Glutamatergic neuron (in vitro differentiated cells): ENCODE data around the gene SRC. TPM values are rescaled to one million over a fixed set of nuclear protein-coding genes. Genes with fewer than 3 reads are reported as not detected.
A peak's percentile ranks its signal among the peaks of the same experiment; 100 is the strongest.

ENCODE experiments used
- DNase-seq: peaks from one replicate; pipeline ENCODE4 v3.0.0; 2022
- H3K27ac Mint-ChIP-seq: one replicate; pipeline ENCODE4 v1.8.0; 2020; ENCODE audit warnings: mild to moderate bottlenecking, mixed read lengths, inconsistent platforms; ENCODE audit not compliant: unreplicated experiment
- H3K27me3 Mint-ChIP-seq: one replicate; pipeline ENCODE4 v1.8.0; 2020; ENCODE audit warnings: mild to moderate bottlenecking, moderate library complexity, mixed read lengths, inconsistent platforms; ENCODE audit not compliant: unreplicated experiment
- H3K36me3 Mint-ChIP-seq: one replicate; pipeline ENCODE4 v1.8.0; 2020; ENCODE audit warnings: mild to moderate bottlenecking, mixed read lengths, inconsistent platforms; ENCODE audit not compliant: unreplicated experiment
- H3K4me1 Mint-ChIP-seq: one replicate; pipeline ENCODE4 v1.8.0; 2020; ENCODE audit warnings: mild to moderate bottlenecking, low read depth, mixed read lengths, inconsistent platforms; ENCODE audit not compliant: unreplicated experiment
- H3K4me3 Mint-ChIP-seq: one replicate; pipeline ENCODE4 v1.8.0; 2020; ENCODE audit warnings: mild to moderate bottlenecking, mixed read lengths, inconsistent platforms; ENCODE audit not compliant: unreplicated experiment
- H3K9me3 Mint-ChIP-seq: one replicate; pipeline ENCODE4 v1.8.0; 2020; ENCODE audit warnings: mild to moderate bottlenecking, moderate library complexity, mixed read lengths, inconsistent platforms; ENCODE audit not compliant: unreplicated experiment
- total RNA-seq: library from RNA; stranded (reverse); fragmentation: NEBNext Ultra II Directional; extraction: Animal tissue kit (Norgen Biotek cat#: 25700); gene quantifications from one replicate; pipeline ENCODE4 v1.2.1, GENCODE V29; 2021; ENCODE audit not compliant: unreplicated experiment
- TF ChIP-seq, protein P1 (sequence below): fragments of 200-600 bp; sonication (generic); IDR thresholded peaks from one replicate; pipeline ENCODE4 v1.5.0; 2021; ENCODE audit not compliant: partially characterized antibody, unreplicated experiment

Gene SRC
- total RNA-seq, 1 donor from 2014 or later: 39.2 TPM

DNA sequence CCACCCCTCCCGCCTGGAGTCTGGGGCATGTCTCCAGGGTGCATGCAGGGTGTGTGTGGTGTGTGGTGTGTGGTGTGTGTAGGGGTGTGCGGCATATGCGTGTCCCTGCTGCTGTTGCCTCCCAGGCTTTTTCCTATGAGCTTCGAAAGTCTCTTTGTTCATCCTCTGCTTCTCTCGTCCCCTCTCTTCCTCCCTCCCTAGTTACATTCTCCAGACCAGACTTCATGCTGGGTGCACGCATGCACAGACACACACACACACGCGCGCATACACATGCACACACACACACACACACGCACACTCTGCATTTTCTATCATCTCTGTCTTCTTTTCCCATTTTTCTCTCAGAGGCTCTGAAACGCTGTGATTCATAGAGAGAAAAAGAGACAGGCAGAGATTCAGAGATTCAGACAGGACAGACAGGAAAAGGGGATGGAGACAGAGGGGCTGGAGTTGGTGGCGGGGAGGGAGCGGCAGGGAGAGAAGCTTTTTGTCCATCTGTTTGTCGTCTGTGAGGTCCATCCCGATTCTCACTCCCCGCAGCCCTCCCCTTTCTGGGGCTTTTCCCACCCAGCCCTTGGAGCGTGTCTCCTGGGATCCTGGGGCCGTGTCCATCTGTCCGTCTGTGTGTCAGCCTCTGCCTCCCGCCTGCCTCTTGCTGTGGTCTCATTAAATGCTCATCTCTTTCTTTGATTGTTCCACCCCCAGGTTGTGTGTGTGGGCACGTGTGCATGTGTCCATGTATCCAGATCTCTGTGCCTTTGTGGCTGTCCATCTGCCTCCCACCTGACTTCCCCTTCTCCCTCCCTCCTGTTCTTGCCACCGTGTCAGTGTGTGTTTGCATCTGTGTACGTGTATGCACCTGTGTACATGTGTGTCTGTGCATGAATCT, 62.6 kb downstream of the SRC start:
- Mint-ChIP-seq H3K4me3 (peak overlapping the region; percentile 87), H3K27me3 (peaks cover 38% of the 10 kb centered on the region), H3K9me3 (peaks cover 43% of the 10 kb centered on the region), H3K4me1 (peaks cover 42% of the 10 kb centered on the region), H3K27ac (no peak overlapping the region), H3K36me3 (no peaks in the 10 kb centered on the region)
- peak; percentile 89 for DNase-seq
- TF ChIP-seq, protein P1, sequence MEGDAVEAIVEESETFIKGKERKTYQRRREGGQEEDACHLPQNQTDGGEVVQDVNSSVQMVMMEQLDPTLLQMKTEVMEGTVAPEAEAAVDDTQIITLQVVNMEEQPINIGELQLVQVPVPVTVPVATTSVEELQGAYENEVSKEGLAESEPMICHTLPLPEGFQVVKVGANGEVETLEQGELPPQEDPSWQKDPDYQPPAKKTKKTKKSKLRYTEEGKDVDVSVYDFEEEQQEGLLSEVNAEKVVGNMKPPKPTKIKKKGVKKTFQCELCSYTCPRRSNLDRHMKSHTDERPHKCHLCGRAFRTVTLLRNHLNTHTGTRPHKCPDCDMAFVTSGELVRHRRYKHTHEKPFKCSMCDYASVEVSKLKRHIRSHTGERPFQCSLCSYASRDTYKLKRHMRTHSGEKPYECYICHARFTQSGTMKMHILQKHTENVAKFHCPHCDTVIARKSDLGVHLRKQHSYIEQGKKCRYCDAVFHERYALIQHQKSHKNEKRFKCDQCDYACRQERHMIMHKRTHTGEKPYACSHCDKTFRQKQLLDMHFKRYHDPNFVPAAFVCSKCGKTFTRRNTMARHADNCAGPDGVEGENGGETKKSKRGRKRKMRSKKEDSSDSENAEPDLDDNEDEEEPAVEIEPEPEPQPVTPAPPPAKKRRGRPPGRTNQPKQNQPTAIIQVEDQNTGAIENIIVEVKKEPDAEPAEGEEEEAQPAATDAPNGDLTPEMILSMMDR: no peak

DNA sequence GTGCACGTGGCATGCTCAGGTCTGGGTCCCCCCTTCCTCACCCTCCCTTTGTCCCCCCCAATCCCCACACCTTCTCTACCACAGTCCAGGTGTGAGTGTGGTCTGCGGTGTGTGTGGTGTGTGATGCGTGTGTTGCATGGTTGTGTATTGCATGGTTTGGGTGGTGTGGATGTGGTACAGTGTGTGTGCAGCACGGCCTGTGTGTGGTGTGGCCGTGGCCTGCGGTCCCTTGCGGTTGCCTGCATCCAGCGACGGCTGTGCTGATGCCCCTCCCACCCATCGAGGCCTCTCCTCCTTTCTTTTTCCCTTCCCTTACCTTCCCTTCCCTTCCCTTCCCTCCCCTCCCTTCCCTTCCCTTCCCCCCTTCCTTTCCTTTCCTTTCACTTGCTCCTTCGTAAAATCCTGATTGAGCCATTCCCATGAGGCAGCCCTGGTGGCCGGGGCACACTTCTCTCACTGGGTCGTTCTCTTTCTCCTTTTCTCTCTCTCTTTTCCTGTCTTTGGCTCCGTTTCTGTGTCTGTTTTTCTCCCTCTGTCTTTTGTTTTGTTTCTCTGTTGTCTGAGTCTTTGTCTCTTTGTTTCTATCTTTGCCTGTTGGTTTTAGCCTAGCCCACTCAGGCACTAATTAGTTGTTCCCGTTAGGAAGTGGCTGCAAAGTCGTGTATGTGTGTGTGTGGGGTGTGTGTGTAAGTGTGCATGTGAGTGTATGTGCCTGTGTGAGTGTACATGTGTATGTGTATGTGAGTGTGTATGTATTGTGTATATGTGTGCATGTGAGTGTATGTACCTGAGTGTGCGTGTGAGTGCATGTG, 65.7 kb downstream of the SRC start:
- TF ChIP-seq, protein P1: no peak

DNA sequence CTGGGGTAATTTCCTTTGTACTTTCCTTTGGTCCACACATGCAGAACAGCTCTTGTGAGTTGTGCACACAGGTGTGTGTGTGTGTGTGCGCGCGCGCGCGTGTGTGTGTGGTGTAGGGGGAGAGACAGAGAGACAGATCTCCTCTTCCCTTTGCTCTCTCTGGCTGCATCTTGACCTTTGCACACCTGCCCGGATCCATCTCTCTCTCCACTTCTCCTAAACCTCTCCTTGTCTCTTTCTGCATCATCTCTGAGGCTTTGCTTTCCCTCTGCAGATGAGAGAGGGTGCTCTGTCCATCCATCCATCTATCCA, 67.0 kb downstream of the SRC start:
- TF ChIP-seq, protein P1: no peak
- no peak overlapping the region for H3K27ac Mint-ChIP-seq
- peaks cover 46% of the 10 kb centered on the region for H3K4me1 Mint-ChIP-seq
- DNase-seq: no peak
- H3K27me3 Mint-ChIP-seq: peaks cover 31% of the 10 kb centered on the region
- H3K9me3 Mint-ChIP-seq: peaks cover 27% of the 10 kb centered on the region
- no peaks in the 10 kb centered on the region for H3K36me3 Mint-ChIP-seq
- H3K4me3 Mint-ChIP-seq: no peak overlapping the region

More for the DNA sequence above, 65.7 kb downstream of the SRC start:
- no peak overlapping the region for H3K4me3 Mint-ChIP-seq
- H3K27me3 Mint-ChIP-seq: peaks cover 25% of the 10 kb centered on the region
- no peaks in the 10 kb centered on the region for H3K36me3 Mint-ChIP-seq
- peak; percentile 67 for DNase-seq
- H3K4me1 Mint-ChIP-seq: peaks cover 48% of the 10 kb centered on the region
- no peak overlapping the region for H3K27ac Mint-ChIP-seq
- H3K9me3 Mint-ChIP-seq: peaks cover 31% of the 10 kb centered on the region

DNA sequence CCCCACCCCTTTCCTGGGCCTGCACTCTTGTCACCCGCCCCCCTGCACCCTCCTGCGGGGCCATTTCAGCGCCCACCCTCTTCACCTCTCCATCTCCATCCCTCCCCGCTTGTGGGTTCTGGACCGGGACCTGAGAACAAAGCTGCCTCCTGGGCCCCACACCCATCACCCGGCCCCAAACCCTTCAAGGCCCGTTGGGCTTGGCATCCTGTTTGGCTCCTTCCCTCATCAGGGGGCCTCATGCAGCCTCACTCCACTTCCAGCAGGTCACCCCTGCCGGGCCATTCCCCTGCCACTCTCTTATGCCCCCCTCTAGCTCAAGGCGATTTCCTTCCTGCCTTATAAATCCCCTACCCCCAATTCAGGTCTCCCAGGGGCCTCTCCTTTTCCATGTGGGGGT, 67.4 kb downstream of the SRC start:
- Mint-ChIP-seq H3K27me3 (peaks cover 28% of the 10 kb centered on the region), H3K27ac (no peak overlapping the region), H3K9me3 (peaks cover 23% of the 10 kb centered on the region), H3K36me3 (no peaks in the 10 kb centered on the region), H3K4me1 (peaks cover 42% of the 10 kb centered on the region), H3K4me3 (peak overlapping the region; percentile 75)
- DNase-seq: no peak
- TF ChIP-seq, protein P1: no peak
